ENCODE data around the gene ABI3BP.

GRCh38 chr3:100748220-100748619 lies 245.0 kb downstream of the ABI3BP start:
- no peak for TF ChIP-seq TEAD4 (IDR thresholded peaks at IDR 0.05)
- TF ChIP-seq RAD21 (IDR thresholded peaks at IDR 0.05; ENCODE audit: low read depth), result no peak
- no peak for TF ChIP-seq MAX (IDR thresholded peaks at IDR 0.05)
- TF ChIP-seq CREB1 (IDR thresholded peaks at IDR 0.05; ENCODE audit: low read depth), result no peak
- TF ChIP-seq USF1 (IDR thresholded peaks at IDR 0.05), result no peak
- TF ChIP-seq REST (IDR thresholded peaks at IDR 0.05; ENCODE audit: low read depth), result no peak

Data from Ishikawa (cell line).